Measurements from ENCODE around the gene PXDN.

PXDN gene

GRCh38 chr2:1590596-1591460 is 153.5 kb downstream of the PXDN start:
- TF ChIP-seq TAF1 (IDR thresholded peaks at IDR 0.05; ENCODE audit: borderline replicate concordance, low read depth, low read length) (no peak), POLR2AphosphoS5 (IDR thresholded peaks at IDR 0.05; ENCODE audit: low read depth, low read length) (no peak), POLR2A (IDR thresholded peaks at IDR 0.05; ENCODE audit: low read depth, low read length) (no peak)
- FAIRE-seq: no peak

GRCh38 chr2:1588978-1589621 is 155.2 kb downstream of the PXDN start:
- DNase-seq (ENCODE audit: insufficient read length) (no peak), FAIRE-seq (no peak)
- TF ChIP-seq TAF1 (IDR thresholded peaks at IDR 0.05; ENCODE audit: borderline replicate concordance, low read depth, low read length) (no peak), POLR2A (IDR thresholded peaks at IDR 0.05; ENCODE audit: low read depth, low read length) (no peak), POLR2AphosphoS5 (IDR thresholded peaks at IDR 0.05; ENCODE audit: low read depth, low read length) (no peak)

More at GRCh38 chr2:1590596-1591460, 153.5 kb downstream of the PXDN start:
- DNase-seq (ENCODE audit: insufficient read length): no peak

GRCh38 chr2:1588051-1588977 is 156.0 kb downstream of the PXDN start:
- no peak for TF ChIP-seq POLR2AphosphoS5 (IDR thresholded peaks at IDR 0.05; ENCODE audit: low read depth, low read length)
- TF ChIP-seq POLR2A (IDR thresholded peaks at IDR 0.05; ENCODE audit: low read depth, low read length): no peak
- TF ChIP-seq TAF1 (IDR thresholded peaks at IDR 0.05; ENCODE audit: borderline replicate concordance, low read depth, low read length): no peak
- DNase-seq (ENCODE audit: insufficient read length): no peak
- no peak for FAIRE-seq

GRCh38 chr2:1586923-1587840 is 157.1 kb downstream of the PXDN start:
- no peak for FAIRE-seq
- DNase-seq (ENCODE audit: insufficient read length): no peak
- TF ChIP-seq POLR2A (IDR thresholded peaks at IDR 0.05; ENCODE audit: low read depth, low read length): no peak
- no peak for TF ChIP-seq TAF1 (IDR thresholded peaks at IDR 0.05; ENCODE audit: borderline replicate concordance, low read depth, low read length)
- no peak for TF ChIP-seq POLR2AphosphoS5 (IDR thresholded peaks at IDR 0.05; ENCODE audit: low read depth, low read length)

- no peak for FAIRE-seq
- DNase-seq (ENCODE audit: insufficient read length): no peak
- TF ChIP-seq POLR2AphosphoS5 (IDR thresholded peaks at IDR 0.05; ENCODE audit: low read depth, low read length) (no peak), POLR2A (IDR thresholded peaks at IDR 0.05; ENCODE audit: low read depth, low read length) (no peak), TAF1 (IDR thresholded peaks at IDR 0.05; ENCODE audit: borderline replicate concordance, low read depth, low read length) (no peak)
These were observed 157.9 kb downstream of the PXDN start for GRCh38 chr2:1586251-1586922.

- no peak for FAIRE-seq
- TF ChIP-seq POLR2AphosphoS5 (IDR thresholded peaks at IDR 0.05; ENCODE audit: low read depth, low read length): no peak
- TF ChIP-seq POLR2A (IDR thresholded peaks at IDR 0.05; ENCODE audit: low read depth, low read length): no peak
- TF ChIP-seq TAF1 (IDR thresholded peaks at IDR 0.05; ENCODE audit: borderline replicate concordance, low read depth, low read length): no peak
These were observed 158.7 kb downstream of the PXDN start for GRCh38 chr2:1585635-1586034.

GRCh38 chr2:1584691-1585485 is 159.4 kb downstream of the PXDN start:
- no peak for TF ChIP-seq POLR2A (IDR thresholded peaks at IDR 0.05; ENCODE audit: low read depth, low read length)
- no peak for TF ChIP-seq POLR2AphosphoS5 (IDR thresholded peaks at IDR 0.05; ENCODE audit: low read depth, low read length)
- no peak for TF ChIP-seq TAF1 (IDR thresholded peaks at IDR 0.05; ENCODE audit: borderline replicate concordance, low read depth, low read length)
- FAIRE-seq (no peak), DNase-seq (ENCODE audit: insufficient read length) (no peak)

More at GRCh38 chr2:1585635-1586034, 158.7 kb downstream of the PXDN start:
- DNase-seq (ENCODE audit: insufficient read length): no peak

- no peak for FAIRE-seq
- no peak for DNase-seq (ENCODE audit: insufficient read length)
- no peak for TF ChIP-seq POLR2A (IDR thresholded peaks at IDR 0.05; ENCODE audit: low read depth, low read length)
- no peak for TF ChIP-seq POLR2AphosphoS5 (IDR thresholded peaks at IDR 0.05; ENCODE audit: low read depth, low read length)
- no peak for TF ChIP-seq TAF1 (IDR thresholded peaks at IDR 0.05; ENCODE audit: borderline replicate concordance, low read depth, low read length)
These were observed 160.2 kb downstream of the PXDN start for GRCh38 chr2:1584051-1584531.

GRCh38 chr2:1582891-1583341 is 161.4 kb downstream of the PXDN start:
- FAIRE-seq: no peak
- no peak for TF ChIP-seq TAF1 (IDR thresholded peaks at IDR 0.05; ENCODE audit: borderline replicate concordance, low read depth, low read length)
- TF ChIP-seq POLR2A (IDR thresholded peaks at IDR 0.05; ENCODE audit: low read depth, low read length): no peak
- TF ChIP-seq POLR2AphosphoS5 (IDR thresholded peaks at IDR 0.05; ENCODE audit: low read depth, low read length): no peak

More at GRCh38 chr2:1582891-1583341, 161.4 kb downstream of the PXDN start:
- no peak for DNase-seq (ENCODE audit: insufficient read length)

All from GM12892 (cell line).